Measurements from ENCODE around the gene DNAJC5.

DNAJC5 gene

GRCh38 chr20:63934271-63935068 is 39.5 kb downstream of the DNAJC5 start:
- peak; percentile 39; the same call in 1 of the 3 replicates for ATAC-seq
- TF ChIP-seq ARNTL (CRISPR knock-in tag; IDR thresholded peaks at IDR 0.05; ENCODE audit: borderline replicate concordance, low read depth) = no peak
- TF ChIP-seq CSRNP3 (CRISPR knock-in tag; IDR thresholded peaks at IDR 0.05) = no peak
- TF ChIP-seq TSHZ2 (CRISPR knock-in tag; IDR thresholded peaks at IDR 0.05) = no peak
- no peak for TF ChIP-seq OSR1 (CRISPR knock-in tag; IDR thresholded peaks at IDR 0.05)
- no peak for TF ChIP-seq ZNF565 (CRISPR knock-in tag; conservative IDR thresholded peaks at IDR 0.05; ENCODE audit: low read depth)
- no peak for TF ChIP-seq ZNF70 (CRISPR knock-in tag; IDR thresholded peaks at IDR 0.05)
- no peak for TF ChIP-seq BACH2 (CRISPR knock-in tag; IDR thresholded peaks at IDR 0.05; ENCODE audit: borderline replicate concordance)
- no peak for TF ChIP-seq ESRRG (CRISPR knock-in tag; IDR thresholded peaks at IDR 0.05)
- no peak for TF ChIP-seq CSDC2 (CRISPR knock-in tag; IDR thresholded peaks at IDR 0.05)

- TF ChIP-seq BACH2 (CRISPR knock-in tag; IDR thresholded peaks at IDR 0.05; ENCODE audit: borderline replicate concordance) (no peak), RARB (CRISPR knock-in tag; IDR thresholded peaks at IDR 0.05) (no peak), PATZ1 (CRISPR knock-in tag; IDR thresholded peaks at IDR 0.05; ENCODE audit: borderline replicate concordance) (no peak), SNAI2 (CRISPR knock-in tag; IDR thresholded peaks at IDR 0.05) (no peak), ZNF70 (CRISPR knock-in tag; IDR thresholded peaks at IDR 0.05) (no peak), ARNTL (CRISPR knock-in tag; IDR thresholded peaks at IDR 0.05; ENCODE audit: borderline replicate concordance, low read depth) (no peak), ZFP3 (CRISPR knock-in tag; IDR thresholded peaks at IDR 0.05) (no peak), GLIS3 (CRISPR knock-in tag; IDR thresholded peaks at IDR 0.05) (no peak), POU6F1 (CRISPR knock-in tag; IDR thresholded peaks at IDR 0.05; ENCODE audit: borderline replicate concordance, low read depth) (no peak), ZNF565 (CRISPR knock-in tag; conservative IDR thresholded peaks at IDR 0.05; ENCODE audit: low read depth) (no peak), TSHZ2 (CRISPR knock-in tag; IDR thresholded peaks at IDR 0.05) (no peak), ESRRG (CRISPR knock-in tag; IDR thresholded peaks at IDR 0.05) (no peak), ISL1 (CRISPR knock-in tag; IDR thresholded peaks at IDR 0.05) (no peak), CREB5 (CRISPR knock-in tag; IDR thresholded peaks at IDR 0.05; ENCODE audit: low read depth) (no peak), CSDC2 (CRISPR knock-in tag; IDR thresholded peaks at IDR 0.05) (no peak), CSRNP3 (CRISPR knock-in tag; IDR thresholded peaks at IDR 0.05) (no peak), ZFP30 (CRISPR knock-in tag; IDR thresholded peaks at IDR 0.05) (no peak), TOX (CRISPR knock-in tag; IDR thresholded peaks at IDR 0.05; ENCODE audit: borderline replicate concordance) (no peak)
- no peak for ATAC-seq
Observed at GRCh38 chr20:63935447-63935846, 40.5 kb downstream of the DNAJC5 start.

Measured in SK-N-SH treated with all-trans-retinoic acid at 6 μM for 48 hours (cell line).